Sigmoid colon (tissue), 7 donors: ENCODE data around the gene JAKMIP2. TPM values are rescaled to one million over a fixed set of nuclear protein-coding genes. Genes with fewer than 3 reads are reported as not detected.

Experiments
- DNase-seq: peaks from one replicate; pipeline ENCODE4 v3.0.0-alpha.2; 2019
- H3K27ac ChIP-seq, 4 donors: fragments of 200-600 bp; sonication (generic); one replicate each; pipeline ENCODE4 v1.5.1; 2016 to 2019; ENCODE audit warnings: mild to moderate bottlenecking in 1 of 4
- H3K27me3 ChIP-seq, 3 donors: fragments of 200-600 bp; sonication (generic); one replicate each; pipeline ENCODE4 v1.5.1; 2019; ENCODE audit warnings: mild to moderate bottlenecking in 1 of 3
- H3K36me3 ChIP-seq, 4 donors: fragments of 200-600 bp; sonication (generic); one replicate each; pipeline ENCODE4 v1.5.1; 2016 to 2019
- H3K4me1 ChIP-seq, 4 donors: fragments of 200-600 bp; sonication (generic); one replicate each; pipeline ENCODE4 v1.5.1; 2017 to 2019
- H3K4me3 ChIP-seq, 4 donors: fragments of 200-600 bp; sonication (generic); one replicate each; pipeline ENCODE4 v1.5.1; 2017 to 2019; ENCODE audit warnings: mild to moderate bottlenecking in 2 of 4, moderate library complexity in 1 of 4
- H3K9me3 ChIP-seq, 4 donors: fragments of 200-600 bp in 3 of 4; sonication (generic) in 3 of 4; one replicate each; pipeline versions ENCODE4 v1.5.1 to v1.6.1; 2013 to 2019
- EP300 ChIP-seq, 4 donors: sonication (generic); formaldehyde crosslinking; IDR thresholded peaks; one replicate each; pipeline ENCODE4 v1.6.1; 2017; ENCODE audit warnings: antibody characterized with exemption in 4 of 4
- POLR2A ChIP-seq, 2 donors: fragments of 450-650 bp; IDR thresholded peaks; one replicate each; pipeline ENCODE4 v1.6.1; 2016; ENCODE audit warnings: antibody characterized with exemption in 2 of 2, mild to moderate bottlenecking in 2 of 2, moderate library complexity in 2 of 2
- POLR2AphosphoS5 ChIP-seq, 4 donors: sonication (generic); formaldehyde crosslinking; IDR thresholded peaks; one replicate each; pipeline ENCODE4 v1.6.1; 2017; ENCODE audit warnings: antibody characterized with exemption in 4 of 4
- WGBS, 2 donors: extraction: QIAGEN DNeasy Blood & Tissue Kit; methylation state at CpG; one replicate each; pipeline ENCODE4 v1.1.7; 2013; 5-methylcytosine and 5-hydroxymethylcytosine counted together
- intact Hi-C: fragments of 100-400 bp; cut with DNase I; formaldehyde crosslinking; loops from one replicate; pipeline ENCODE4 v1.15.1; 2023
- polyA plus RNA-seq, 3 donors: library from polyadenylated mRNA; stranded (reverse); fragments of 200-250 nt; gene quantifications; one replicate each; pipeline ENCODE4 v1.2.3, GENCODE V29; 2013
- total RNA-seq, 4 donors: library from RNA; depleted of rRNA; stranded (reverse); fragments of >200 nt; gene quantifications; one replicate each; pipeline ENCODE4 v1.1.0, GENCODE V29; 2016
- TF ChIP-seq, protein P1 (sequence below), 4 experiments: fragments of 450-650 bp in 3 of 4; fragments of 200-600 bp in 1 of 4; IDR thresholded peaks; one replicate each; pipeline ENCODE4 v1.5.1; 2016 to 2019; ENCODE audit warnings: antibody characterized with exemption in 4 of 4, mild to moderate bottlenecking in 3 of 4, moderate library complexity in 2 of 4
- donor health status: healthy with polysubstance abuse.
- donor health status: Bipolar disorder and iron deficiency.
- donor health status: healthy.

The JAKMIP2 gene
- total and polyA plus RNA-seq, 7 donors, result under 0.01 to 8.9 (median 2.8) TPM; not detected in 1

DNA sequence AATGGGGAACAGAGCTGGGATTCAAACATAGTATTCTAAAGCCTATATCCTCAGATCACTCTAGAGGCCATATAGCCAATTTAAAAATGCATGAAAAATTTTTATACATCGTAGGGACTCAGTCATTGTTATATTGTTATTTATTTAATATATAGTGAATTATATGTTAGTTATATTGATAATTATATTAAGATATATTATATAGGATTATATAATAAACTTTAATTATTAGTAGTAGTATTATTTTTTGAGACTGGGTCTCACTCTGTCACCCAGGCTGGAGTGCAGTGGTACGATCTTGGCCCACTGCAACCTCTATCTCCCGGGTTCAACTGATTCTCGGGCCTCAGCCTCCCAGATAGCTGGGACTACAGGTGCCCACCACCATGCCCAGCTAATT, 206.9 kb downstream of the JAKMIP2 start:
- Histone ChIP-seq H3K4me3 (no peak overlapping the region), H3K27me3 (no peaks in the 10 kb centered on the region), H3K9me3 (no peaks in the 10 kb centered on the region), H3K27ac (no peak overlapping the region), H3K4me1 (peaks cover 0 to 14% (median 4%) of the 10 kb centered on the region in 4 donors), H3K36me3 (no peaks in the 10 kb centered on the region)
- intact Hi-C loops, result loop anchor here (5.0 kb wide), 1 partner anchor 183 kb away; no protein-coding TSS in a partner anchor
- WGBS, 2 donors, result 87 to 93% methylated on average over 4 of the region's 4 CpGs
- TF ChIP-seq POLR2A (IDR thresholded peaks at IDR 0.05) (no peak), POLR2AphosphoS5 (IDR thresholded peaks at IDR 0.05) (no peak), EP300 (IDR thresholded peaks at IDR 0.05) (no peak)
- TF ChIP-seq, protein P1, sequence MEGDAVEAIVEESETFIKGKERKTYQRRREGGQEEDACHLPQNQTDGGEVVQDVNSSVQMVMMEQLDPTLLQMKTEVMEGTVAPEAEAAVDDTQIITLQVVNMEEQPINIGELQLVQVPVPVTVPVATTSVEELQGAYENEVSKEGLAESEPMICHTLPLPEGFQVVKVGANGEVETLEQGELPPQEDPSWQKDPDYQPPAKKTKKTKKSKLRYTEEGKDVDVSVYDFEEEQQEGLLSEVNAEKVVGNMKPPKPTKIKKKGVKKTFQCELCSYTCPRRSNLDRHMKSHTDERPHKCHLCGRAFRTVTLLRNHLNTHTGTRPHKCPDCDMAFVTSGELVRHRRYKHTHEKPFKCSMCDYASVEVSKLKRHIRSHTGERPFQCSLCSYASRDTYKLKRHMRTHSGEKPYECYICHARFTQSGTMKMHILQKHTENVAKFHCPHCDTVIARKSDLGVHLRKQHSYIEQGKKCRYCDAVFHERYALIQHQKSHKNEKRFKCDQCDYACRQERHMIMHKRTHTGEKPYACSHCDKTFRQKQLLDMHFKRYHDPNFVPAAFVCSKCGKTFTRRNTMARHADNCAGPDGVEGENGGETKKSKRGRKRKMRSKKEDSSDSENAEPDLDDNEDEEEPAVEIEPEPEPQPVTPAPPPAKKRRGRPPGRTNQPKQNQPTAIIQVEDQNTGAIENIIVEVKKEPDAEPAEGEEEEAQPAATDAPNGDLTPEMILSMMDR (IDR thresholded peaks at IDR 0.05), result no peak
- DNase-seq, result no peak

DNA sequence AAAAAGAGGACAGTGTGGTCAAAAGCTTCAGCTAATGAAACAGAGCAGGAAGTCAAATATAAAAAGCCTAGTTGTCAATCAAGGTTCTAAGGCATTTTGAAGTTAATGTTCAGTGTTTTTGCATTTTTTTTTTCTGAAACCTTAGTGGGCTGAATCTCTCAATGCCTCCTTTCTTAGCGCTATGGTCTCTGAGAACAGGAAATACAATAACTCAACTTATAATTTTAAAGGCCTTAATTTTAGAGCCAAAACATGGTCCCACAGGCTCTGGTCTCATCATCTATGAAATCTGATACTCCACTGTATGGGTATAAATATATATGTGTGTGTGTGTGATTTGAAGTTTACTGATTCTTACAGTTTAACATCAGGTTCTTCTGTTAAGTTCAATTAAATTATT, 209.3 kb downstream of the JAKMIP2 start:
- no peak overlapping the region for H3K4me3 ChIP-seq
- peaks cover 0 to 13% (median 3%) of the 10 kb centered on the region in 4 donors for H3K4me1 ChIP-seq
- 83 to 92% methylated on average over 1 of the region's 1 CpG for WGBS, 2 donors
- DNase-seq, result no peak
- H3K27me3 ChIP-seq, result no peaks in the 10 kb centered on the region
- no peak overlapping the region for H3K27ac ChIP-seq
- TF ChIP-seq, protein P1 (IDR thresholded peaks at IDR 0.05), result no peak
- TF ChIP-seq POLR2A (IDR thresholded peaks at IDR 0.05), result no peak
- no peak for TF ChIP-seq POLR2AphosphoS5 (IDR thresholded peaks at IDR 0.05)
- TF ChIP-seq EP300 (IDR thresholded peaks at IDR 0.05), result no peak
- no peaks in the 10 kb centered on the region for H3K9me3 ChIP-seq
- intact Hi-C loops, result no loop called here
- H3K36me3 ChIP-seq, result no peaks in the 10 kb centered on the region

DNA sequence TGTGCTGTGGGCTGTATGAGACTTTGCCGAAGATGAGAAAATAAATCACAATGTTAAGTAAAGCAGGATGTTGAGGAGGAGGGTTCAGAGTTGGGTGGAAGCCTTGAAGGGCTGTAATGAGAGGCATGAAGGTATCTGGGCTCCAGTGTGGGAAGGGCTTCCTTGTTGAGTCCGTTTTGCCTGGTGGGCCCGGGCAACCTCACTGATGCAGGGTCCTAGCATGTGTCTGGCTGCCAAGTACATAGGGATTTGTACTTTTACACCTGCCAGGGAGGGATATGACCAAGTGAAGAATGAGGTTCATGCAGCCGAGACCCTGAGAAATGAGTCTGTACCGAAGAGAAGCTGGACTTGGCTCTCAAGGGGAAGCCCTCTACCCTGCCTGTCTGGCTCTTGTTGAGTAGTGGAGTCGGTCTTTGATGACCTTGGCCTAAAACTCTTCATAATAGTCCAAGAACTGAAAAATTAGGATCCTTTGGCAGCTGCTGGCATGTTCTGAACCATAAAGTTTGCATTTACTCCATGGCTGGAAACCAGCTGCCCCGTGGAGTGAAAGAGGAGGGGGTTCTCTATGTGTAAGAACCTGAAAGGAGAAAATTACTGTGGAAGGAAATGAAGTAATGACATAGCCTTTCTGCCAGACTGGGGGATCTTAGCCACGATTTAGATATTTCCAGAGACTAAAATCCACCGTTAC, 213.7 kb downstream of the JAKMIP2 start:
- DNase-seq, result no peak
- intact Hi-C loops, result no loop called here
- WGBS, 2 donors, result 84 to 85% methylated on average over 9 of the region's 9 CpGs

DNA sequence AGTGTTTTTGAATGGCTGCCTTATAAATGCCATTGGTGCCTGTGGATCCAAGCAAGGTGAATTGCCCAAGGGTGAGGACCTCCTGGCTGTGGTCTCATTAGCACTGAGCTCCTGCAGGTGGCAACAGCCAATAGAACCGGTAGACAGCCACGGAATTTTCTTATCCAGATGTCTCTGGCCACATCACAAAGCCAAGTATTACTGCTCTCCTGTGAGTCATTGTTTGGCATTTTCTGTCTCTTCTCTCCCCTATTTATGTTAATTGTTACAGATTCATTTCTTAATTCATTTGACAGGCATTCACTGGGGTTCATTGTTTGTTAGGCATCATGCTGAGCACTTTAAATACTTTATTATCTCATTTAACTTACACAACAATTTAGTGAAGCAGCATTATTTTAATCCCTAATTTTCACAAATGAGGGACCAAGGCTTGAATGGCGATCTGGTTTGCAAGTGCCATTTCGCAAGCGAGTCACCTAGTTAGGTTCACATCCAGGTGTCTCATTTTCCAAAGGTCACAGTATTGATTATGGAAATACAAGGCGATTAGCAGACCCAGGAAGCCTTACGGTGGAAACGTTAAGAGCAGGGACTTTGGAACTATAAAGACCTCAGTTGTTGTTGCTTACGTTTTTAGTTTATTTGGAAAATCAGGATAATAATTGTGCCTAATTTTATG, 214.5 kb downstream of the JAKMIP2 start:
- intact Hi-C loops, result no loop called here
- Histone ChIP-seq H3K4me1 (no peaks in the 10 kb centered on the region), H3K4me3 (no peak overlapping the region), H3K9me3 (no peaks in the 10 kb centered on the region), H3K27me3 (no peaks in the 10 kb centered on the region), H3K36me3 (no peaks in the 10 kb centered on the region), H3K27ac (no peak overlapping the region)
- WGBS, 2 donors, result 61 to 73% methylated on average over 9 of the region's 9 CpGs
- TF ChIP-seq, protein P1 (IDR thresholded peaks at IDR 0.05), result no peak
- TF ChIP-seq POLR2AphosphoS5 (IDR thresholded peaks at IDR 0.05) (no peak), POLR2A (IDR thresholded peaks at IDR 0.05) (no peak), EP300 (IDR thresholded peaks at IDR 0.05) (no peak)
- DNase-seq, result no peak

More for the DNA sequence above, 213.7 kb downstream of the JAKMIP2 start:
- no peaks in the 10 kb centered on the region for H3K27me3 ChIP-seq
- no peaks in the 10 kb centered on the region for H3K4me1 ChIP-seq
- H3K27ac ChIP-seq, result no peak overlapping the region
- no peaks in the 10 kb centered on the region for H3K36me3 ChIP-seq
- TF ChIP-seq POLR2A (IDR thresholded peaks at IDR 0.05) (no peak), POLR2AphosphoS5 (IDR thresholded peaks at IDR 0.05) (no peak), EP300 (IDR thresholded peaks at IDR 0.05) (no peak)
- TF ChIP-seq, protein P1 (IDR thresholded peaks at IDR 0.05), result no peak
- no peaks in the 10 kb centered on the region for H3K9me3 ChIP-seq
- H3K4me3 ChIP-seq, result no peak overlapping the region
